Chondrocyte (in vitro differentiated cells): ENCODE results near the gene ZBTB5. TPM values are rescaled to one million over a fixed set of nuclear protein-coding genes. Genes with fewer than 3 reads are reported as not detected.
"Not testable (repeated sequence)": the region's sequence is repeated elsewhere in the genome, so short reads cannot be mapped to it uniquely, and the experiment has no call there.

Experiments used
- DNase-seq: peaks from one replicate; pipeline ENCODE4 v3.0.0; 2021; ENCODE audit warnings: mixed read lengths, low spot score
- H3K27ac Mint-ChIP-seq: one replicate; pipeline ENCODE4 v1.8.0; 2021; ENCODE audit warnings: mild to moderate bottlenecking, moderate library complexity, mixed read lengths; ENCODE audit not compliant: unreplicated experiment
- H3K27me3 Mint-ChIP-seq: 2 replicates; pipeline ENCODE4 v1.8.0; 2021; ENCODE audit warnings: low read depth, mixed read lengths
- H3K36me3 Mint-ChIP-seq: 2 replicates; pipeline ENCODE4 v1.8.0; 2021; ENCODE audit warnings: low read depth, mixed read lengths
- H3K4me1 Mint-ChIP-seq: 2 replicates; pipeline ENCODE4 v1.8.0; 2021; ENCODE audit warnings: low read depth, mild to moderate bottlenecking, mixed read lengths
- H3K4me3 Mint-ChIP-seq: one replicate; pipeline ENCODE4 v1.8.0; 2021; ENCODE audit warnings: mild to moderate bottlenecking, moderate library complexity, mixed read lengths; ENCODE audit not compliant: unreplicated experiment
- H3K9me3 Mint-ChIP-seq: 2 replicates; pipeline ENCODE4 v1.8.0; 2021; ENCODE audit warnings: low read depth, mixed read lengths
- CTCF ChIP-seq: fragments of 200-600 bp; sonication (generic); IDR thresholded peaks from 2 replicates; pipeline ENCODE4 v1.5.0; 2021; ENCODE audit warnings: antibody characterized with exemption, mild to moderate bottlenecking, moderate library complexity
- long read RNA-seq: library from polyadenylated mRNA; stranded (forward); transcript quantifications from one replicate; pipeline ENCODE4 v2.0.0, GENCODE V29; 2021
- total RNA-seq: library from RNA; stranded (reverse); gene quantifications from 3 replicates; pipeline ENCODE4 v1.2.1, GENCODE V29; 2021

The ZBTB5 gene
- 14.1 to 15.3 TPM (median 14.5 TPM) in 3 replicates for total RNA-seq
- long read RNA-seq, full-length matches to known transcripts = 1 of 3 reads
- long read RNA-seq, partial matches to known transcripts = 0 of 3 reads
- long read RNA-seq, other reads (novel, unspliced or antisense) = 2 of 3 reads

GRCh38 chr9:37465249-37466036 lies at the start of gene ZBTB5:
ZBTB5 (minus strand) TSS chr9:37465450; CDS start chr9:37442551, 22,899 bp downstream.
- Mint-ChIP-seq H3K9me3 (no peaks in the 10 kb centered on the region), H3K4me3 (peak within 1 kb of the TSS; percentile 94), H3K27ac (peak within 1 kb of the TSS; percentile 99), H3K27me3 (no peaks in the 10 kb centered on the region), H3K36me3 (no peaks in the 10 kb centered on the region), H3K4me1 (peaks cover 36% of the 10 kb centered on the region)
- TF ChIP-seq CTCF = no peak
- DNase-seq = peak; percentile 100

- no peak overlapping the region for H3K27ac Mint-ChIP-seq
- peak; percentile 59 for DNase-seq
- no peak for TF ChIP-seq CTCF
- H3K36me3 Mint-ChIP-seq = peaks cover 25% of the 10 kb centered on the region
- H3K4me1 Mint-ChIP-seq = no peaks in the 10 kb centered on the region
- H3K27me3 Mint-ChIP-seq = no peaks in the 10 kb centered on the region
- no peak overlapping the region for H3K4me3 Mint-ChIP-seq
- H3K9me3 Mint-ChIP-seq = no peaks in the 10 kb centered on the region
Observed at GRCh38 chr9:37514999-37515398, 49.7 kb upstream of the ZBTB5 start.

- H3K4me1 Mint-ChIP-seq, H3K4me3 Mint-ChIP-seq, H3K27me3 Mint-ChIP-seq, H3K9me3 Mint-ChIP-seq, H3K27ac Mint-ChIP-seq: not testable (repeated sequence)
- peaks cover 25% of the 10 kb centered on the region for H3K36me3 Mint-ChIP-seq
- peak; percentile 29 for DNase-seq
Observed at GRCh38 chr9:37514415-37514814, 49.2 kb upstream of the ZBTB5 start.

- no peaks in the 10 kb centered on the region for H3K9me3 Mint-ChIP-seq
- no peaks in the 10 kb centered on the region for H3K27me3 Mint-ChIP-seq
- H3K4me1 Mint-ChIP-seq = no peaks in the 10 kb centered on the region
- no peak for TF ChIP-seq CTCF
- no peak overlapping the region for H3K4me3 Mint-ChIP-seq
- H3K27ac Mint-ChIP-seq = no peak overlapping the region
- peaks cover 17% of the 10 kb centered on the region for H3K36me3 Mint-ChIP-seq
- DNase-seq = peak; percentile 37
Observed at GRCh38 chr9:37512437-37512836, 47.2 kb upstream of the ZBTB5 start.

- DNase-seq = peak; percentile 72
- Mint-ChIP-seq H3K36me3 (peaks cover 17% of the 10 kb centered on the region), H3K4me1 (no peaks in the 10 kb centered on the region), H3K27ac (no peak overlapping the region), H3K4me3 (no peak overlapping the region), H3K27me3 (no peaks in the 10 kb centered on the region), H3K9me3 (no peaks in the 10 kb centered on the region)
- peak; percentile 29 for TF ChIP-seq CTCF
Observed at GRCh38 chr9:37511016-37512010, 46.1 kb upstream of the ZBTB5 start.

GRCh38 chr9:37510053-37510452 lies 44.8 kb upstream of the ZBTB5 start:
- peaks cover 11% of the 10 kb centered on the region for H3K36me3 Mint-ChIP-seq
- not testable (repeated sequence) for H3K9me3 Mint-ChIP-seq, H3K27ac Mint-ChIP-seq, H3K4me1 Mint-ChIP-seq, H3K27me3 Mint-ChIP-seq, H3K4me3 Mint-ChIP-seq
- peak; percentile 7 for DNase-seq
